HepG2 (cell line): ENCODE data around the gene MLST8. TPM values are rescaled to one million over a fixed set of nuclear protein-coding genes. Genes with fewer than 3 reads are reported as not detected.
A peak's percentile ranks its signal among the peaks of the same experiment; 100 is the strongest.

Source experiments
- ATAC-seq: fragments of 200-7000 bp; cut with Tn5 transposase; 3 replicates; pipeline ENCODE4 v1.9.1; 2020; ENCODE audit warnings: mild to moderate bottlenecking, moderate library complexity
- BruUV-seq: library from RNA; stranded (reverse); fragments of 400-500 nt; replicated peaks from 2 replicates; lab custom pipeline; 2021; lab: Mats Ljungman, UMichigan
- CTCF ChIA-PET: fragments of 300-600 bp; formaldehyde crosslinking; extraction: SDS; loops from one replicate; lab custom pipeline; 2021; ENCODE audit warnings: low total read pairs, inconsistent platforms, low intra/inter-chr PET ratio; lab: Yijun Ruan, JAX
- POLR2A ChIA-PET: fragments of 350-600 bp; sonication (Branson Sonifier 250); formaldehyde crosslinking; loops from one replicate; lab custom pipeline; 2020; ENCODE audit warnings: antibody characterized with exemption, inconsistent platforms; lab: Yijun Ruan, JAX
- DNase-seq: peaks from one replicate; pipeline ENCODE4 v3.0.0-alpha.2; 2015; ENCODE audit warnings: low spot score
- FAIRE-seq: peaks from 3 replicates; lab custom pipeline; 2011; peaks lifted over from hg19 to GRCh38; lab: Jason Lieb, UNC
- H2AFZ ChIP-seq: one replicate; pipeline ENCODE4 v1.6.1; 2011; ENCODE audit warnings: low read length, inconsistent platforms
- H3K27ac ChIP-seq: fragments of 300-600 bp; 3 replicates; pipeline ENCODE4 v1.8.0; 2011; ENCODE audit warnings: mixed run types, mild to moderate bottlenecking, mixed read lengths, low read length, inconsistent platforms; ENCODE audit not compliant: insufficient read depth; ENCODE audit errors: extremely low read length
- H3K27me3 ChIP-seq, 2 experiments: fragments of 200-600 bp in 1 of 2; 2 replicates in 1 of 2; 3 replicates in 1 of 2; pipeline versions ENCODE4 v1.6.0 to v1.8.0; 2011; ENCODE audit warnings: low read length in 2 of 2, mild to moderate bottlenecking in 2 of 2, moderate library complexity in 2 of 2, inconsistent platforms in 1 of 2; ENCODE audit not compliant: insufficient read depth in 2 of 2, control insufficient read depth in 1 of 2
- H3K36me3 ChIP-seq, 2 experiments: fragments of 200-600 bp in 1 of 2; replicated peaks in 1 of 2; 2 replicates in 1 of 2; 3 replicates in 1 of 2; pipeline versions ENCODE4 v1.5.1 to v1.8.0; 2011; ENCODE audit warnings: low read length in 2 of 2, inconsistent platforms in 1 of 2; ENCODE audit not compliant: insufficient read depth in 2 of 2, control insufficient read depth in 1 of 2
- H3K4me1 ChIP-seq: 2 replicates; pipeline ENCODE4 v1.5.1; 2012; ENCODE audit warnings: low read length, inconsistent platforms; ENCODE audit not compliant: insufficient read depth
- H3K4me2 ChIP-seq: 2 replicates; pipeline ENCODE4 v1.6.0; 2011; ENCODE audit warnings: low read depth, low read length, inconsistent platforms
- H3K4me3 ChIP-seq, 3 experiments: fragments of 200-600 bp in 1 of 3; sonication (generic), shearing (Covaris generic) in 1 of 3; replicated peaks in 1 of 3; 2 replicates each; pipeline ENCODE4 v1.5.1; 2011 to 2016; ENCODE audit warnings: low read length in 3 of 3, inconsistent platforms in 2 of 3, low read depth in 2 of 3, mild to moderate bottlenecking in 2 of 3, control low read depth in 1 of 3, mixed read lengths in 1 of 3; ENCODE audit not compliant: insufficient read depth in 1 of 3
- H3K79me2 ChIP-seq: one replicate; pipeline ENCODE4 v1.6.1; 2011; ENCODE audit warnings: low read length, inconsistent platforms; ENCODE audit not compliant: insufficient read depth
- H3K9ac ChIP-seq: 2 replicates; pipeline ENCODE4 v1.6.0; 2011; ENCODE audit warnings: mild to moderate bottlenecking, low read depth, low read length, inconsistent platforms; ENCODE audit not compliant: insufficient read depth
- H3K9me3 ChIP-seq: 2 replicates; pipeline ENCODE4 v1.5.1; 2012; ENCODE audit warnings: mild to moderate bottlenecking, low read length
- H4K20me1 ChIP-seq: 2 replicates; pipeline ENCODE4 v1.6.0; 2011; ENCODE audit warnings: inconsistent platforms, mild to moderate bottlenecking, low read length, moderate library complexity; ENCODE audit not compliant: insufficient read depth
- AKAP8 ChIP-seq: sonication (generic); formaldehyde crosslinking; IDR thresholded peaks from 2 replicates; pipeline ENCODE4 v1.5.1; 2020; ENCODE audit warnings: mild to moderate bottlenecking, missing genetic modification reagents
- ATF7-NPFF ChIP-seq: sonication (generic); formaldehyde crosslinking; IDR thresholded peaks from 2 replicates; pipeline ENCODE4 v1.8.1; 2023; ENCODE audit warnings: mild to moderate bottlenecking, low read depth, missing genetic modification reagents, moderate library complexity
- ELF1 ChIP-seq: sonication (generic); formaldehyde crosslinking; IDR thresholded peaks from 2 replicates; pipeline ENCODE4 v1.4.0; 2020; ENCODE audit warnings: missing genetic modification reagents
- IRF9 ChIP-seq: sonication (generic); formaldehyde crosslinking; IDR thresholded peaks from 2 replicates; pipeline ENCODE4 v1.8.0; 2022; ENCODE audit warnings: missing genetic modification reagents, mild to moderate bottlenecking, borderline replicate concordance
- MEIS2 ChIP-seq: sonication (generic); formaldehyde crosslinking; IDR thresholded peaks from 2 replicates; pipeline ENCODE4 v1.9.0; 2021; ENCODE audit warnings: mild to moderate bottlenecking, missing genetic modification reagents
- NONO ChIP-seq, 2 experiments: fragments of 450-650 bp in 1 of 2; sonication (generic) in 1 of 2; formaldehyde crosslinking in 1 of 2; IDR thresholded peaks in 1 of 2; conservative IDR thresholded peaks in 1 of 2; 2 replicates each; pipeline versions ENCODE4 v1.6.1 to v1.8.0; 2017 to 2022; ENCODE audit warnings: mild to moderate bottlenecking in 1 of 2, missing genetic modification reagents in 1 of 2, moderate library complexity in 1 of 2
- PITX1 ChIP-seq: sonication (generic); formaldehyde crosslinking; IDR thresholded peaks from 2 replicates; pipeline ENCODE4 v1.5.1; 2020; ENCODE audit warnings: mild to moderate bottlenecking, missing genetic modification reagents
- SP4 ChIP-seq: sonication (generic); formaldehyde crosslinking; IDR thresholded peaks from 2 replicates; pipeline ENCODE4 v1.8.1; 2023; ENCODE audit warnings: mild to moderate bottlenecking, missing genetic modification reagents
- SYNCRIP ChIP-seq: fragments of 200-400 bp; formaldehyde crosslinking; IDR thresholded peaks from 2 replicates; pipeline ENCODE4 v1.6.1; 2018; ENCODE audit warnings: mild to moderate bottlenecking, low read depth, low read length; ENCODE audit not compliant: insufficient read depth
- TOE1 ChIP-seq: sonication (generic); formaldehyde crosslinking; IDR thresholded peaks from 2 replicates; pipeline ENCODE4 v1.4.0; 2020; ENCODE audit warnings: mild to moderate bottlenecking, missing genetic modification reagents
- ZHX2 ChIP-seq, 2 experiments: sonication (generic) in 1 of 2; formaldehyde crosslinking in 1 of 2; IDR thresholded peaks; 2 replicates each; pipeline versions ENCODE4 v1.6.1 to v1.9.0; 2014 to 2022; ENCODE audit warnings: antibody characterized with exemption in 1 of 2, borderline replicate concordance in 1 of 2, inconsistent platforms in 1 of 2, low read depth in 1 of 2, missing genetic modification reagents in 1 of 2
- ZNF343 ChIP-seq: sonication (generic); formaldehyde crosslinking; IDR thresholded peaks from 2 replicates; pipeline ENCODE4 v1.4.0; 2020; ENCODE audit warnings: mild to moderate bottlenecking, missing genetic modification reagents
- ZNF350 ChIP-seq: sonication (generic); formaldehyde crosslinking; IDR thresholded peaks from 2 replicates; pipeline ENCODE4 v1.4.0; 2020; ENCODE audit warnings: mild to moderate bottlenecking, low read depth, missing genetic modification reagents, borderline replicate concordance
- ZNF564 ChIP-seq: sonication (generic); formaldehyde crosslinking; IDR thresholded peaks from 2 replicates; pipeline ENCODE4 v1.8.1; 2023; ENCODE audit warnings: mild to moderate bottlenecking, missing genetic modification reagents
- ZNF572 ChIP-seq: sonication (generic); formaldehyde crosslinking; IDR thresholded peaks from 2 replicates; pipeline ENCODE4 v1.5.1; 2020; ENCODE audit warnings: mild to moderate bottlenecking, missing genetic modification reagents
- ZNF615 ChIP-seq: sonication (generic); formaldehyde crosslinking; IDR thresholded peaks from 2 replicates; pipeline ENCODE4 v1.5.0; 2020; ENCODE audit warnings: mild to moderate bottlenecking, missing genetic modification reagents, borderline replicate concordance
- ZSCAN29 ChIP-seq: sonication (generic); formaldehyde crosslinking; conservative IDR thresholded peaks from 2 replicates; pipeline ENCODE4 v1.4.0; 2020; ENCODE audit warnings: mild to moderate bottlenecking, missing genetic modification reagents
- WGBS: methylation state at CpG from one replicate; pipeline ENCODE4 v1.1.6; 2017; ENCODE audit warnings: low lambda C conversion rate; 5-methylcytosine and 5-hydroxymethylcytosine counted together
- in situ Hi-C: cut with HindIII; loops from 2 replicates; pipeline ENCODE4 v1.10.0; 2017; ENCODE audit warnings: low pct_unique_long_range_greater_than_20kb; ENCODE audit not compliant: extremely low pct_ligation_motif_present
- intact Hi-C: fragments of 100-400 bp; cut with micrococcal nuclease; formaldehyde crosslinking; loops from one replicate; pipeline ENCODE4 v1.10.0; 2022; ENCODE audit not compliant: unreplicated experiment
- polyA plus RNA-seq, 8 experiments: library from polyadenylated mRNA; depleted of rRNA in 3 of 8; stranded (reverse) in 7 of 8; unstranded in 1 of 8; fragments of >200 nt; fragmentation: Illumina TruSeq in 4 of 8; extraction: Trizol in 4 of 8; gene quantifications; 2 replicates each; pipeline versions ENCODE4 v1.2.1 to v1.2.3, GENCODE V29; 2011 to 2016; ENCODE audit warnings: low read depth in 4 of 8, missing spikeins in 1 of 8, mixed read lengths in 1 of 8; ENCODE audit not compliant: insufficient read depth in 1 of 8
- total RNA-seq, 5 experiments: library from RNA; depleted of rRNA; stranded (reverse); fragments of >200 nt; fragmentation: Illumina TruSeq; extraction: Trizol; gene quantifications; 2 replicates each; pipeline ENCODE4 v1.2.3, GENCODE V29; 2016; ENCODE audit warnings: low read depth in 1 of 5

The MLST8 gene
- total and polyA plus RNA-seq, 2 of the 13 experiments (the other 11 are each of a cell fraction or from before 2014, with no cell fraction given): 30.8 to 72.7 TPM

DNA sequence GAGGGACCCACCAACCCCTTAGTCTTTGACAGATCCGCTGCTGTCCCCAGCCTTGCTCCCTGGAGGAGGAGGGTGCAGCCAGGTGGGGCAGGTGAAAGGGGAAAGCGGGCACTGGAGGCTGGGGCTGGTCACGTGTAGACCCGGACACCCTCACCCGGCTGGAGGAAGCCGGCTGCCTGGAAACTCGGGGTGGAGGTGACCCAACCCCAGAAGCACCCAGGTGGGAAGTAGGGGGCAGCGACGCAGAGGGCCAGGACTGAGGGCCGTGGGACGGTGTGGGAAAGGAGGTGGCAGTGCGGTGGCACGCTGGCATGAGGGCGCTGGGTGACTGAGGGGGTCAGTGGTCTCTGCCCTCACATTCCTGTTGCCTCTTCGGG is 47.0 kb upstream of the MLST8 start:
- no peak for DNase-seq
- BruUV-seq: no TSS peak
- intact Hi-C loops: no loop called here
- peak overlapping the region; percentile 61 for H3K27ac ChIP-seq
- no peak for ATAC-seq
- peak overlapping the region in 2 of 3 experiments; percentile 14 to 95; a peak in 2 of 6 replicates for H3K4me3 ChIP-seq
- ChIA-PET POLR2A (interaction anchor here (0.7 to 4.0 kb wide), 13 partner anchors 8 to 218 kb away, joined by 3 to 37 read pairs (median 4); partner anchors contain the start of genes ECI1, RAB26 and RPS2), CTCF (no interaction called here)
- H4K20me1 ChIP-seq: peaks cover 55% of the 10 kb centered on the region
- no peaks in the 10 kb centered on the region for H3K9me3 ChIP-seq
- H3K9ac ChIP-seq: peak overlapping the region; percentile 24; the same call in 1 of the 2 replicates
- no peak for FAIRE-seq
- peaks cover 0 to 6% of the 10 kb centered on the region in 2 experiments for H3K36me3 ChIP-seq
- H3K4me1 ChIP-seq: peaks cover 74% of the 10 kb centered on the region
- H3K4me2 ChIP-seq: peak overlapping the region; percentile 95
- in situ Hi-C loops: no loop called here
- no peak overlapping the region for H2AFZ ChIP-seq
- no peaks in the 10 kb centered on the region; a peak in 1 of 5 replicates for H3K27me3 ChIP-seq
- peaks cover 73% of the 10 kb centered on the region for H3K79me2 ChIP-seq
- WGBS: 34% methylated on average over 14 of the region's 15 CpGs
- 0 out of 2 replicates have a peak, but pooled peaks have one; percentile 0 for TF ChIP-seq ZHX2 (IDR thresholded peaks at IDR 0.05; ENCODE audit: low read depth)
- no peak for TF ChIP-seq ZHX2 (CRISPR knock-in tag; IDR thresholded peaks at IDR 0.05; ENCODE audit: borderline replicate concordance)
- 0 out of 2 replicates have a peak, but pooled peaks have one; percentile 31 for TF ChIP-seq ATF7-NPFF (CRISPR knock-in tag)
- peak; percentile 88 for TF ChIP-seq AKAP8
- TF ChIP-seq SYNCRIP: no peak
- 0 out of 2 replicates have a peak, but pooled peaks have one; percentile 41 for TF ChIP-seq ZNF572 (CRISPR knock-in tag)
- TF ChIP-seq ELF1 (CRISPR knock-in tag): peak; percentile 3; the same call in 1 of the 2 replicates
- no peak for TF ChIP-seq MEIS2 (CRISPR knock-in tag)
- TF ChIP-seq ZNF343 (CRISPR knock-in tag): 0 out of 2 replicates have a peak, but pooled peaks have one; percentile 48
- TF ChIP-seq ZSCAN29 (CRISPR knock-in tag): 0 out of 2 replicates have a peak, but pooled peaks have one; percentile 69
- TF ChIP-seq ZNF564 (CRISPR knock-in tag): no peak
- TF ChIP-seq TOE1 (CRISPR knock-in tag): no peak
- TF ChIP-seq IRF9 (CRISPR knock-in tag): 0 out of 2 replicates have a peak, but pooled peaks have one; percentile 21
- no peak for TF ChIP-seq ZNF615 (CRISPR knock-in tag)
- 0 out of 2 replicates have a peak, but pooled peaks have one; percentile 7 for TF ChIP-seq ZNF350 (CRISPR knock-in tag)
- peak; percentile 3; the same call in 1 of the 2 replicates for TF ChIP-seq PITX1 (CRISPR knock-in tag)
- peak; percentile 20; the same call in 1 of the 2 replicates for TF ChIP-seq SP4 (CRISPR knock-in tag)
- no peak for TF ChIP-seq NONO (IDR thresholded peaks at IDR 0.05)
- TF ChIP-seq NONO (CRISPR knock-in tag; conservative IDR thresholded peaks at IDR 0.05): no peak
